SK-MEL-5 (cell line): ENCODE data around the gene ENAH. TPM values are rescaled to one million over a fixed set of nuclear protein-coding genes. Genes with fewer than 3 reads are reported as not detected.

Experiments
- DNase-seq: peaks from one replicate; pipeline ENCODE4 v3.0.0-alpha.2; 2016; ENCODE audit warnings: low read depth, low spot score
- in situ Hi-C: cut with HindIII; loops from 2 replicates; pipeline ENCODE4 v1.10.0; 2016; ENCODE audit warnings: low sequenced_read_pairs, high pct_unique_total_duplicates, low pct_unique_long_range_greater_than_20kb
- total RNA-seq: library from RNA; depleted of rRNA; stranded (reverse); fragments of >200 nt; shearing (Covaris generic); gene quantifications from 2 replicates; pipeline ENCODE4 v1.2.3, GENCODE V29; 2014

Gene ENAH
- total RNA-seq, 1 experiment from 2014 or later = 113 TPM

GRCh38 chr1:225506727-225507126 is 146.2 kb downstream of the ENAH start:
- in situ Hi-C loops = no loop called here
- DNase-seq = no peak

- in situ Hi-C loops = no loop called here
- DNase-seq = no peak
Measured at GRCh38 chr1:225504776-225505175, 148.1 kb downstream of the ENAH start.

- in situ Hi-C loops = no loop called here
- no peak for DNase-seq
Measured at GRCh38 chr1:225500624-225501192, 152.2 kb downstream of the ENAH start.

GRCh38 chr1:225498549-225499136 is 154.3 kb downstream of the ENAH start:
- in situ Hi-C loops = no loop called here
- DNase-seq = no peak

GRCh38 chr1:225494789-225495359 is 158.0 kb downstream of the ENAH start:
- in situ Hi-C loops = no loop called here

GRCh38 chr1:225493591-225494246 is 159.2 kb downstream of the ENAH start:
- in situ Hi-C loops = no loop called here
- DNase-seq = no peak

More at GRCh38 chr1:225494789-225495359, 158.0 kb downstream of the ENAH start:
- no peak for DNase-seq

- in situ Hi-C loops = no loop called here
- no peak for DNase-seq
Measured at GRCh38 chr1:225488676-225489075, 164.2 kb downstream of the ENAH start.

GRCh38 chr1:225486856-225487255 is 166.1 kb downstream of the ENAH start:
- DNase-seq = no peak
- in situ Hi-C loops = no loop called here

- DNase-seq = no peak
- in situ Hi-C loops = no loop called here
Measured at GRCh38 chr1:225485991-225486530, 166.9 kb downstream of the ENAH start.

GRCh38 chr1:225485226-225485625 is 167.7 kb downstream of the ENAH start:
- no peak for DNase-seq
- in situ Hi-C loops = no loop called here

GRCh38 chr1:225484657-225485214 is 168.2 kb downstream of the ENAH start:
- no peak for DNase-seq
- in situ Hi-C loops = no loop called here

GRCh38 chr1:225483818-225484656 is 168.9 kb downstream of the ENAH start:
- in situ Hi-C loops = no loop called here
- no peak for DNase-seq

- no peak for DNase-seq
- in situ Hi-C loops = no loop called here
Measured at GRCh38 chr1:225482421-225482950, 170.4 kb downstream of the ENAH start.

- in situ Hi-C loops = no loop called here
- no peak for DNase-seq
Measured at GRCh38 chr1:225481738-225482137, 171.2 kb downstream of the ENAH start.

GRCh38 chr1:225480825-225481434 is 172.0 kb downstream of the ENAH start:
- in situ Hi-C loops = no loop called here
- DNase-seq = peak; percentile 60

- DNase-seq = no peak
- in situ Hi-C loops = no loop called here
Measured at GRCh38 chr1:225479996-225480720, 172.8 kb downstream of the ENAH start.
